GM21423 (cell line): ENCODE results near the gene FAM153A.
"Not testable (repeated sequence)": the region's sequence is repeated elsewhere in the genome, so short reads cannot be mapped to it uniquely, and the experiment has no call there.

Experiments used
- ATAC-seq: cut with Tn5 transposase; IDR thresholded peaks from one replicate; pipeline ENCODE4 v1.9.1; 2021; ENCODE audit warnings: mild to moderate bottlenecking, moderate library complexity; ENCODE audit not compliant: unreplicated experiment

Gene FAM153A

DNA sequence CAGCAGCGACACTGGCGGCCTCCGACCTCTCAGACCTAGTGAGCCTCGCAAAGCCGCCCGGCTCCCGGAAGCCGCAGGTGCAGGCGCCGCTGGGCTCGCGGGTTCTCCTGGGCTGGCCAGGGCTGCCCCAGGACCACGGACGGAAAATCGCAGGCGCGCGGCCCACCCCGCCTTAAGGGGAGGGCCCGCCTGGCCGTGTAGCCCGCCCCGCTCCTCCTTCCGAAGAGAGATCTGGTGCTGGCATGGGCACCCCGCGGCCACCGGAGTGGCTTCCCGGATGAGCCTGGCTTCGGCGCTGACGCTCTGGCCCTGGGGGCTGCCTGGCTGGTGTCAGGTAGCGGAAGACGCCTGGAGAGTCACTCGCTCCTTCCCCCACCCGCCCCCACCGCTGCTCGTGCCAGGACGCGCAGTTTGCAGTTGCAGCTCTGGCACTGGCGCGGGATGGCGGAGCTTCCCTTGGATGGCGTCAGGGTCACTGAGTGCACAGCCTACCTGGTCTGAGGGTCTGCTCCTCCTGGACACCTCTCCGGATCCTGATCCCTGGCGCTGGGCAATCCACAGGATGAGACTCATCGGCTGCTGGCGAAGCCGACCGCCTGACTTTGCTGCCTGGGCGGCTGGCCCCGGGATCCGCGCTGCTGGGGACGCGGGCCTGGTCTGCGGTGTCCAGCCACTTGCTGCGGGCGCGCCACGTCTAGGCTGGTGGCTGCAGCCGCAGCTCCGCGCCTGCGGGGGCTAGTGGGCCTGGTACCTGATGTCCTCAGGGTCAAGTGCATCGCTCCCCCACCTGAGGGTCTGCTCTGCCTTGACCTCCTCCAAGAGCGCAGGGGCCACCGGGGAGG lies at the start of gene FAM153A:
Gene FAM153A (minus strand): TSS at position 108 of the 842 bp plus-strand sequence.
- ATAC-seq: not testable (repeated sequence)

DNA sequence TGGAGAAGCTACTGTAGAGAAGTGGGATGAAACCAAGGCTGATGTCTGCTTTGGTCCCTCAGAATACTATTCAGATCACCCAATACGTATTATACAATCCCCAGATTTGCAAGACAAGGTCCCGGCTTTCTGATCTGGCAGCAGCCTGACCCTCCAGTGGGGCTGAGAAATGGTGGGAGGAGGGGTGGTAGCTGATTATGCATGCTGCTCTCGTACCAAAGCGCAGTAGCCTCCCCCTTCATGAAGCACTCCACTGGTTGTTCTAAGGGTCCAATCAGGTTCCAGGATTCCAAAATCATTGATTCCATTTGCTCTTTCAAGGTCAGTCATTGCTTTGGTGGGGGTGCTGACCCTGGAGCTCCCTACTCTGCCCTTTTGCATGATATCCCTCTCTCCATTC lies 49.6 kb upstream of the FAM153A start:
- not testable (repeated sequence) for ATAC-seq

DNA sequence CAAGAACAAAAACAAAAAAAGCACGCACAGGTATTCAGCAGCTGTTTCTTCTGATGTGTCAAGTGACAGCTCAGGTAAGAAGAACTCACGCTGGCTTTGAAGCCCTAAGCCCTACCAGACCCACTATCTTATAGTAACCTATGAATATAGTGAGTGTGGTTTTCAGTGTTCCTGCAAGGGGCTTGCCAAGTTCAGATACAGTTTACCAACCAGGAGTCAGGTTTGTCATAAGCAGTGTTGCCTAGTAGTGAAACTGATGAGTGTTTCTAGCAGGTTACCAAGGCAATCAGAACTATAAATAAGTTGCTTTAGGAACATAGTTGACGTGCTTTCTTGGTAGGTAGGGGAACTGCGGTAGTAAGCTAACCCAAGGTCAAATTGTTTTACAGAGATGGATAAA lies 43.4 kb upstream of the FAM153A start:
- not testable (repeated sequence) for ATAC-seq

DNA sequence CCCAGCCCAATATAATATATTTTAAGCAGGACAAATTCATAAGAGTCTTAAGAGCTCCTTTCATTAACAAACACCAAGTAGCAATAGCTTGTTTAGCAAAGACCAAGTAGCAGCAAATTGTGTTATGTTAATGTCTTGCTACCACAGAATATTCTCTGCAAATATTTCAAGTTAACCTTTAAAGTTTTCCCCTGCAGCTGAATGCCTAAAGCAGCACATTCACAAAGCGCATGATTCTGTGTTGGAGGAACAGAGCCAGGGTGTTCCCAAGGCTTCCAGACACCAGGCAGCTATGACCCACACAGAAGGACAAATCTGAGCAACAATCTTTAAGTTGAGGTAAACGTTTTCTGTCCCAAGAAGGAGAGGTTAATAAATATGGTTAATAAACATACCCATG lies 42.1 kb upstream of the FAM153A start:
- ATAC-seq: not testable (repeated sequence)

DNA sequence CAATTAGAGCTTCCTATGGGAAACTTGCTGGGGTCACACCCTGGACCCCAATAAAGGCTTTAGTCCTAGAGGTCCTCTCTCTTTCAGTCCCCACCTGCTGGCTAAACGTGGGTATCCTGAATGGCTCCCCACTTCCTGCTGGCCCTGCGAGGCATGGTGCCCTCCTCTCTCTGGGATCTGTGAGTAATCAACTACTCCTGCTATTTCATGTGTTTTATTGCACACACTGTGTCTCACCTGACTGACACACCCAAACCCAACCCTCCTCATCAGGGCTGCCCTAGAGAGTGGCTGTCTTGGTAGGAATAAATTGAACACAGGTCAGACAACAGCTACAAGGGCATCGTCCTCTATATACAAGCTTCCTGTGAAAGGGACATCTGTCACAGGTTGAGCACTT lies 39.8 kb upstream of the FAM153A start:
- ATAC-seq: not testable (repeated sequence)

DNA sequence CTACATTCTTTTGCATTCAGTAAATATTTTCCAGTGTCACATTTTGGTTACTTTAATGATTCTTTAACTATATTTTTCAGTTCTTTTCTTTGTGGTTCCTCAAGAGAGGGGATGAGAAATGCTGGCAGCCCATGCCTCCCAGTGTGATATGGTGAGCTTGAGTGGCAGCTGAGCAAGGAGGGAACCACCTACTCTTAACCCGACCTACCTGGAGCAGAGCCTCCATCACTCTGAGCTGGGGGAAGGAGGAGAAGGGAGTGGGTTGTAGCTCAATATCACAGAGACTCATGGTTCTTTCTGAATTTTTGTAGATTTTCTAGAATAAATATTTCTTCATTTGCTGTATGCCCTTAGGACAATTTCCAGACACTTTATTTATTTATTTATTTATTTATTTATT lies 37.0 kb upstream of the FAM153A start:
- ATAC-seq: not testable (repeated sequence)

DNA sequence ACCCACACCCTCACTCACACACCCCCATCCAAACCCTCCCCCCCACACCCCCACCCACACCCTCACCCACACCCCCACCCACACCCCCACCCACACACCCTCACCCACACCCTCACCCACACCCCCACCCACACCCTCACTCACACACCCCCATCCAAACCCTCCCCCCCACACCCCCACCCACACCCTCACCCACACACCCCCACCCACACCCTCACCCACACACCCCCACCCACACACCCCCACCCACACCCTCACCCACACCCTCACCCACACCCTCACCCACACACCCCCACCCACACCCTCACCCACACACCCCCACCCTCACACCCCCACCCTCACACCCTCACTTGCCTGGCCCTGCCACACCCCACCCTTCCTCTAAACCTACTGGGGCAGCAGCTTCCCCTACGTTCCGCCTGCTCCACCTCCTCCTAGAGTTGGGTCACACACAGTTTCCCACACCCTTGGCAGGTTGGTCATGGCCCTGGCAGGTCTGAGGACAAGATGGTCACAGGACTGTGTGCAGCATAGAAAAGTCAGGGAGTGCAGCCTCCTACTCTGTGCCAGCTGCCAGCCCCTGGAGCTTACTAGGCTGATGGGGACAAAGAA lies 30.2 kb upstream of the FAM153A start:
- ATAC-seq: not testable (repeated sequence)

DNA sequence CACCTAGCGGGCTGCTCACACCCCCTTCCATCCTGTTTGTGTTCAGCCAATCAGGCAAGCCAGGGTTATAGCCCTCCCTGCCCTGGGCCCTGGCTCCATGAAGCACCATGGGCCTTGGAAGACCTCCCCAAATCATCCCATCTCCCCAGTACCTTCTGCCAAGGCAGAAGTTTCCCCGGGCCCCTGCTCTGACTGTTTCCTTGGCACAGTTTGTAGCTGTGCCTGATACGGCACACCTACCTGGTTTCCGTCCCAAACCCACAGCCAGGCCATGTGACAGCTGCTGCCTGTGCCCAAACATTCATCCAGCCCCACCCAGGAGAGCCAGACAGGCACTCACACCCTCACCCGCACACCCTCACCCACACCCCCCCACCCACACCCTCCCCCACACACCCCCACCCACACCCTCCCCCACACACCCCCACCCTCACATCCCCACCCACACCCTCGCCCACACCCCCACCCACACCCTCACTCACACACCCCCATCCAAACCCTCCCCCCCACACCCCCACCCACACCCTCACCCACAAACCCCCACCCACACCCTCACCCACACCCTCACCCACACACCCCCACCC lies 29.6 kb upstream of the FAM153A start:
- not testable (repeated sequence) for ATAC-seq

DNA sequence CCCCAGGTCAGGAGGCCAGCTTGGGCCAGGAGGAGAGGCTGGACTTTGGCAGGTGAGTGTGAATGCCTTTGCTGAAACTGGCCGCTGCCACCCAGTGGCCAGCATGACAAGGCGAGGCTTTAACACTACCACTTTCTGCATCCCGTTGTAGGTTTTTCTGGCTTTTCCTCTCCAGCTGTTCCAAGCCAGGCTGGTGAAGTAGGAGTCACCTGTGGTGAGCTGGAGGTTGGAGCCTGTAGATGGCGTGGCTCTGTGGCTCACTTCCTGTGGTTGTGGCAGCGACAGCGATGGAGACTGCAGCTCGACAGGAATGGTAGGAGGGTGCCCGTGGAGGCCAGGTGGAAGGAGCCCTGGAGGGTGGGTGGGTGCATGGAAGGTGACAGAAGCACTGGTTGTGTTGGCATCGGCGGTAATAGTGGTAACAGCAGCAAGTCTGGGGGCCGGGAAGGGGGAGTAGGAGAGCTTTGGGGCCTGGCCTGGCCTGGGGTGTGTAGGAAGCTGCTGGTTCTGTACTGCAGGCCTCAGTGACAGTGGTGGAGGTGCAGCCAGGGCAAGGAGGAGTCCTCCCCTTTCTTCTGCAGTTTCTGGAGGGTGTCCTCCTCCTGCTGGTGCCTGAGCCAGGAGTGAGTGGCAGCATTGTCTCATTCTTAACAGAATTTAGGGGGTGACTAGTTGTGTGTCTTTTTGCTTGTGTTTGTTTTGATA lies 26.7 kb upstream of the FAM153A start:
- ATAC-seq: not testable (repeated sequence)

DNA sequence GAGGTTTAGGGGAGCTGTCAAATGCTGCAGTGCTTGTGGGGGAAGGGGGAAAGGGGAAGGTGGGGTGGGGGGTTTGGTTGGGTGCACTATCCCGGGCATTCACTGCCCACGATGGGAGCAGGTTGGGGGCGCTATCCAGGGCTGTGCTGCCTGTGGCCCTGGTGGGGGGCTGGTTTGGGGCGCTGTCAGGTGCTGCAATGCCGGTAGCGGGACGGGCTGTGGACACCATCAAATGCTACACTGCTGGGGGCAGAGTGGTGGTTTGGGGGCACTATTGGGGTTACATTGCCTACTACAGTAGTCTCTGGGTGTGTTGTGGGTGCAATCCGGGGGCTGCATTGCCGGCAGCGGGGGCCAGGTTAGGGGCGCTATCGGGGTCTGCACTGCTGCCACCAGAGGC lies 25.7 kb upstream of the FAM153A start:
- not testable (repeated sequence) for ATAC-seq

DNA sequence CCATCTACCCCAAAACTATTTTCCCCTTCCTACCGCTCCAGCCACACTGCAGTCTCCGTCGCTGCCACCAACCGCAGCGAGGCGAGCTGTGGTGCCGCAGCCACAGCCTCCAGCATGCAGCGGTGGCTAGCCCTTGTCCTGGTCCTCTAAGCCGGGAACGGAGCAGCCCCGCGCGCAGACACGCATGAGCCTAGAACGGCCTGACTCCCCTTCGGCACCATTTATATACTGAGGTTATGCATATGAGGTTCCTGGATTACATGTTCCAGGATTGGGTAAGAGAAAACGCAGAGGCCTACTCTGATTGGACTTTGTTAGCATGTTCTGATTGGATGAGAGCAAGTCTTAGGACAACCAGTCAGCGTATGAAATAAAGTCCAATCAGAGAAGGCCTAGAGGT lies 24.6 kb upstream of the FAM153A start:
- ATAC-seq: not testable (repeated sequence)

DNA sequence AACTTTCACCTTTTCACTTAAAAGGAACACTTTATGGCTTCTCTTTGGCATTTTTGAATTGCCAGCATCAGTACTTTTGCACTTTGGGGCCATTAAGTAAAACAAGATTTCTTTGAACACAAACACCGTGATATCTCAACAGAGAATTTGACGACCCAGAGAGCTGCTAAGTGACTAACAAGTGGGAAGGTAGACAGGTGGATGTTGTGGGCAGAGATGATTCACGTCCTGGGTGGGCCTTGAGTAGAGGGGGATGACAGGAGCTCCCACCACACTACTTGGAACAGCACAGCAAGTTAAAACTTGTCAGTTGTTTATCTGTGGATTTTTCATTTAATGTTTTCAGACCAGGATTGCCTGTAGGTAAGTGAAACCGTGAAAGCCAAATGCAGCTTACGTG lies 18.7 kb upstream of the FAM153A start:
- ATAC-seq: not testable (repeated sequence)

DNA sequence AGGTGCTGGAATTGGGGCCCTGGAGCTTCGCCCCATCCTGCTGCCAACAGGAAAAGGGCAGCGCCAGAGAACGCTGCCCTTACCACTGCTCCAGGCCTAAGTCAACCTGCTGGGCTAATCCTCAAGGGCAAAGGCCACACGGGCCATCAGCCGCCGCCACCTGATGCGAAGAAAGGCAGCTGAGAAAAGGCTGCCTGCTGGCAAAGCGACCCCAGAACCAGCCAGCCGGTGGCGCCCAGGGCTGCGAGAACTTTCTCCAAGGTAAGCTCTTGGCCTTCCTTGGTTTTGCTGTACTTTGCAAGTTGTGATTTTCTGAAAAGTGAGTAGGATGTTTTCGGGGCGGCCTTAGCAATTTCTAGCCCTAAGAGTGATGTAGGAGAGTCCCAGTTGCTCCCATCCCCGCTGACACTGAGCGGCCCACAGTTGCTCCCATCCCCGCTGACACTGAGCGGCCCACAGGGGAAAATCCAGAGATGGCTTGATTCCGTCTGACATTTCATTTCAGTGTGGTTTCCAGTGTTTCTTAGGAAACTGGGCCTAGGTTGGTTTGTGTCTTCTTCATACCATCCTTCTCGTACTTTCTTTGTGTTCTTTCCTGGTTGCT lies 15.6 kb upstream of the FAM153A start:
- ATAC-seq: not testable (repeated sequence)

DNA sequence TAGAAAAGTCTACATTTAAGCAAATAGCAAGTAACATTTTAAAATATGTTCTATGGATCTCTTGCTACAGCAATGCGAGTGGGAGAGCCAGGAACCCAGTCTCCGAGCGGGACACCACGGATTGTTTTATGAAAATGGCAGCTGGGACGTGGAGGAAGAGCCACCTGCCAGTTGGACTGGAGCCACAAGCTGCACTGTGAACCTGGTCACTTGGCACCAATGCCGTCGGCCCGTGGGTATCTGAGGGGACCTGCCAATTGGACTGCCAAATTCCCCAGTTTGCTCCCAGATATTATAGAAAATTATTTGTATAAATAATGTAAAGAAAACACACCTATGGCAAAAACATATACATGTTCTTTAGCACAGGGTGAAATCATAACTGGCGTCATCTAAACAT lies 10.6 kb upstream of the FAM153A start:
- ATAC-seq: not testable (repeated sequence)

DNA sequence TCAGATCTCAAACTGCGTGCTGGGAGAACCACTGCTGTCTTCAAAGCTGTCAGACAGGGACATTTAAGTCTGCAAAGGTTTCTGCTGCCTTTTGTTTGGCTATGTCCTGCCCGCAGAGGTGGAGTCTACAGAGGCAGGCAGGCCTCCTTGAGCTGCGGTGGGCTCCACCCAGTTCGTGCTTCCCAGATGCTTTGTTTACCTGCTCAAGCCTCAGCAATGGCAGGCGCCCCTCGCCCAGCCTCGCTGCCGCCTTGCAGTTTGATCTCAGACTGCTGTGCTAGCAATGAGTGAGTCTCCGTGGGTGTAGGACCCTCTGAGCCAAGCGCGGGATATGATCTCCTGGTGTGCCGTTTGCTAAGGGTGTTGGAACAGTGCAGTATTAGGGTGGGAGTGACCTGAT lies 8.9 kb upstream of the FAM153A start:
- ATAC-seq: not testable (repeated sequence)

DNA sequence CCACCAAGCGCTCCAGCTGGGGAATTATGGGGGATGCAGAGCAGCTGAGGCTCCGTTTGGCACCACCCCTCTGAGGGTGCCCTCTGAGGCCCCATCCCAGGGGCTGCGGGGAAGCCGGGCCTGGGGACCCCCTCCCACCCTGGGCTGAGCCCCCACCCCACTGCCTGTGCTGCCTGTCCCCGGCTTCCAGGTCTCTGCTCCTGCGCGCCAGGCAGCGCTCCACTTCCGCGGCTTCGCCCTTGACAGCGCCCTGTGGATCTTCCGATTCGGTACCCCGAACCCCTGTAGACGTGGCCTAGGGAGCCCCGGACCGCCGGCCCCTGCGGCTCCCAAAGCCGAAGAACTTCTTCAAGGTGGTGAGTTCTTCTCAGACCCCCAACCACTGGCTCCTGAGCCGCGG lies 530 bp downstream of the FAM153A start:
- ATAC-seq: not testable (repeated sequence)

DNA sequence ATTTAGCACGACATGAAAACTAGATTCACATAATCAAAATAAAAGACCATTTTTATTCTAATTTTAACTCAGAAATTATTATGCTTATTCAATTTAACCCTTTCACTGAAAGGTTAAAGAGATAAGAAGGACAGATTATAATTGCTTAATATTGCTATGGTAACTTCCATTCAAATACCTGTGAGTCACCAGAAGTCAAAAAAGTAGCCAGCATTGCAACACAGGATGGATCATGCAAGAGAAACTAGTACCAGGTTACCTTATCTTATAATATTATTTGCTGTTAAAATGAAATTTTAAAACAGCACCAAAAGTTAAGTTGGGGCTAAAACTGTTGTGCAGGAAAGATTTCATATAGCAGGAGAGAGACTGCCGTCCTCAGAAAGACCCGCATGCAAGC lies 11.5 kb downstream of the FAM153A start:
- ATAC-seq: not testable (repeated sequence)

DNA sequence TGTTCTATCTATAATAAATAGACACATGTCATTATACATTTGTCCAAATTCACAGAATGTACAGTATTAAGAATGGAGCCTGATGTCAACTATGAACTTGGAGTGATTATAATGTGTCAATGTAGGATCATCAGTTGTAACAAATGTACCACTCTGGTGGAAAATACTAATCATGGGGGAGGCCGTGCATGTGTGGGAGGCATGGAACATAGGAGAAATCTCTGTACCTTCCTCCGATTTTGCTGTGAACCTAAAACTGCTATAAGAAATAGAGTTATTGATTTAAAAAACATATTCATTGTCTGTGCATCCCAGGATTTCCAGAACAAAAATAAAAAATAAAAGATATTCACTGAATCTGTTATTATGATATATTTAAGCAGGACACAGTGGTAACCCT lies 12.1 kb downstream of the FAM153A start:
- ATAC-seq: not testable (repeated sequence)

DNA sequence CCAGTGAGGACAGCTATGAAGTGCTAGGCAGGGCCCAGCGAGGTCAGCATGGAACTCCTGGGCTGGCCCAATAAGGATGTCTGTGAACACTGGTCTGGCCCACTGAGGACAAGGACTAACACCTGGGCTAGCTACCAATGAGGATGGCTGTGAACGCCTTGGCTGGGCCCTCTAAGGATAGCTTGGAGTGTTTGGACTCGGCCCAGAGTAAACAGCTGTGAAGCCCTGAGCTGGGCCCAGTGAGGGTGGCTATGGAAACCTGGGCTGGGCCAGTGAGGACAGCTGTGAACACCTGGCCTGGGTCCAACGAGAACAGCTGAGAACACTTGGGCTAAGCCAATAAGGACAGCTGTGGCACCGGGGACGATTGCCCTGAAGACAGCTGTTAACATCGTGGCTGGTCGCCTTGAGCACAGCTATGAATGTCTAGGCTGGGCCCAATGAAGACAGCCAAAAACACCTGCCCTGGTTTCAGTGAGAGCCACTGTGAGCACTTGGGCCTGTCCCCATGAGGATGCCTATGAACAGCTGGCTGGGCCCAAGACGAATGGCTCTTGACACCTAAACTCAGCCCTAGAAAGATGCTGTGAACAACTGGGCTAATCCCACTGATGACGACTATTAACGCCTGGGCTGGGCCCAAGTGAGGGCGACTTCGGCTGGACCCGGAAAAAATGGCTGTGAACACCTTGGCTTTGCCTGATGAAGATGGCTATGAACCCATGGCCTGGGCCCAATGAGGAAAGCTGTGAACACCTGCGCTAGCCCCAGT lies 18.8 kb downstream of the FAM153A start:
- not testable (repeated sequence) for ATAC-seq

DNA sequence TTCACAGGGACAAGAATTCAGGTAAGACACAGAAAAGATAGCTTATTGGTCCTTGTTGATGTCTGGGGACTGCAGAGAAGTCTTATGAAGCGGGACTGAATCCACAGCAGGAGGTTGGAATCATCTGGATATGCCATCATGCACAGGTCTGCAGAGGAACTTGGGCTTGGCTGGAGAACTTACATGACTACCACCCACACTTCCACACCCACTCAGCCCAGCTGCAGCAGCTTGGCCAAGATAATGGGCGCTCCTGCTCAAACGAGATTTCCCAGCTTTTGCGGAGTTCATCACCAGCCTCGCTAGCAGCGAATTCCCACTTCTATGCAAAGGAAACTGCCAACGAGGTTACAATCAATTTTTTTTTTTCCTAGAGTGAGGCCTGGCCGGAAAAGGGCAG lies 21.7 kb downstream of the FAM153A start:
- not testable (repeated sequence) for ATAC-seq
